Measurements from ENCODE around the gene RAB8A. TPM values are rescaled to one million over a fixed set of nuclear protein-coding genes. Genes with fewer than 3 reads are reported as not detected.
"Not testable (repeated sequence)": the region's sequence is repeated elsewhere in the genome, so short reads cannot be mapped to it uniquely, and the experiment has no call there.

RAB8A gene
- total RNA-seq, 1 donor from 2014 or later = 60.6 TPM

DNA sequence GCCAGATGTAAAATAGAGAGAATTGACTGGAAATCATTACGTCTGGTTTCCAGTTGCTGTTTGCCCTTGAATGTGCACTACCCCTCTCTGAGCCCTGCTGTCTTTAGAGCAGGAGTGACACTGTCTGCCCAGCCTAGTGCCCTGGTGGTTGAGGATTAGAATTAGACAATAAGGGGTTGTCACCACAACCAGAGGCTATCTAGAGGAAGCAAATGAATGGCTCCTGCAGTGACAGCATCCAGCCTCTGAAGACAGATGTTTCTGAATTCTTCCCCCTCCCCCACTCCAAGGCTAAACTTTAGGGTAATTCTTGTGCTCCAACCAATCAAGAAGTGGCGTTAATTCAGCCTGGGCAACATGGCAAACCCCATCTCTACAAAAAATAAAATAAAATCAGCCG lies 2.0 kb downstream of the RAB8A start:
- DNase-seq (ENCODE audit: low spot score) = no peak
- H3K36me3 Mint-ChIP-seq (ENCODE audit: low read depth, unreplicated experiment) = peaks cover 13% of the 10 kb centered on the region
- H3K9me3 Mint-ChIP-seq (ENCODE audit: unreplicated experiment) = no peaks in the 10 kb centered on the region
- TF ChIP-seq, protein P1, sequence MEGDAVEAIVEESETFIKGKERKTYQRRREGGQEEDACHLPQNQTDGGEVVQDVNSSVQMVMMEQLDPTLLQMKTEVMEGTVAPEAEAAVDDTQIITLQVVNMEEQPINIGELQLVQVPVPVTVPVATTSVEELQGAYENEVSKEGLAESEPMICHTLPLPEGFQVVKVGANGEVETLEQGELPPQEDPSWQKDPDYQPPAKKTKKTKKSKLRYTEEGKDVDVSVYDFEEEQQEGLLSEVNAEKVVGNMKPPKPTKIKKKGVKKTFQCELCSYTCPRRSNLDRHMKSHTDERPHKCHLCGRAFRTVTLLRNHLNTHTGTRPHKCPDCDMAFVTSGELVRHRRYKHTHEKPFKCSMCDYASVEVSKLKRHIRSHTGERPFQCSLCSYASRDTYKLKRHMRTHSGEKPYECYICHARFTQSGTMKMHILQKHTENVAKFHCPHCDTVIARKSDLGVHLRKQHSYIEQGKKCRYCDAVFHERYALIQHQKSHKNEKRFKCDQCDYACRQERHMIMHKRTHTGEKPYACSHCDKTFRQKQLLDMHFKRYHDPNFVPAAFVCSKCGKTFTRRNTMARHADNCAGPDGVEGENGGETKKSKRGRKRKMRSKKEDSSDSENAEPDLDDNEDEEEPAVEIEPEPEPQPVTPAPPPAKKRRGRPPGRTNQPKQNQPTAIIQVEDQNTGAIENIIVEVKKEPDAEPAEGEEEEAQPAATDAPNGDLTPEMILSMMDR (IDR thresholded peaks at IDR 0.05; ENCODE audit: unreplicated experiment) = no peak
- peaks cover 7% of the 10 kb centered on the region for H3K27me3 Mint-ChIP-seq (ENCODE audit: unreplicated experiment)
- H3K27ac Mint-ChIP-seq (ENCODE audit: unreplicated experiment) = no peak overlapping the region
- H3K4me1 Mint-ChIP-seq (ENCODE audit: unreplicated experiment) = peaks cover 20% of the 10 kb centered on the region
- H3K4me3 Mint-ChIP-seq (ENCODE audit: unreplicated experiment) = no peak overlapping the region

DNA sequence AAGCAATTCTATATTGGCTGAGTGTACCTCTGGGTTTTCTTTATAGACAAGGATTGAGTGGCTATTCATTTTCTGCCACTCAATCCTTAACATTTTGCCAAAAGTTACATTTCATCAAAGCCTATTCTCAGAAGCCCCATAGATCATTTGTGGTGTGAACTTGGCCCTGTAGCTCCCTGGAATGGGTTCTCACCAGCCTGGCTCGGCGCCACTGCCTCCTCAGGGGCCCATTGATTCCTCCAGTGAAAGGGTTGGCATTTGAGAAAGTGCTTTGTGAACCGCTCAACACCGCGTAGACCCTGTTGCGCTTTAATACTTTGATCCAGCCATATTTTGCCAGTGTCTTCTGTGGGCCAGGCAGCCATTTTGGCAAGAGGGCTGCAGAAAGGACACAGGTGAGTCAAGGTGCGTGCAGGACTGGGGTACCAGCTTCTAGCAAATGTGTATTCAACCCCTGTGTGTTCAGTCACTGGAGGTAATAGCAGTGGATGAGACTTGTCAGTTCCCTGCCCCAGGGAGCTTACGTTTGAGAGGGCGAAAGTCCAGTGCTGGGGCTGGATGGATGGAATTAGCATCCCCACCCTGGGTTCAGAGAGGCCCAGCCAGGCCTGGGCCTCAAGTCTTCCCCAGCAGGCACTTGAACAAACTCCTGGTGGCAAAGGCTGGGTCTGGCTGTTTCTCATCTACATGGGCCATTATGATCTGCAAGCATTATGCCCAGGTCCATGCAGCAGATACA lies 3.8 kb downstream of the RAB8A start:
- H3K4me1 Mint-ChIP-seq (ENCODE audit: unreplicated experiment) = peaks cover 20% of the 10 kb centered on the region
- H3K36me3 Mint-ChIP-seq (ENCODE audit: low read depth, unreplicated experiment) = peaks cover 16% of the 10 kb centered on the region
- H3K4me3 Mint-ChIP-seq (ENCODE audit: unreplicated experiment) = peak overlapping the region; percentile 17

GRCh38 chr19:16116067-16116466 lies 4.4 kb downstream of the RAB8A start:
- Mint-ChIP-seq H3K36me3 (ENCODE audit: low read depth, unreplicated experiment) (peaks cover 16% of the 10 kb centered on the region), H3K27ac (ENCODE audit: unreplicated experiment) (no peak overlapping the region), H3K4me3 (ENCODE audit: unreplicated experiment) (peak overlapping the region; percentile 17), H3K27me3 (ENCODE audit: unreplicated experiment) (peaks cover 7% of the 10 kb centered on the region), H3K9me3 (ENCODE audit: unreplicated experiment) (no peaks in the 10 kb centered on the region), H3K4me1 (ENCODE audit: unreplicated experiment) (peaks cover 20% of the 10 kb centered on the region)
- TF ChIP-seq, protein P1 (IDR thresholded peaks at IDR 0.05; ENCODE audit: unreplicated experiment) = no peak
- DNase-seq (ENCODE audit: low spot score) = no peak

More for the DNA sequence above, 3.8 kb downstream of the RAB8A start:
- Mint-ChIP-seq H3K27me3 (ENCODE audit: unreplicated experiment) (peaks cover 7% of the 10 kb centered on the region), H3K9me3 (ENCODE audit: unreplicated experiment) (no peaks in the 10 kb centered on the region), H3K27ac (ENCODE audit: unreplicated experiment) (no peak overlapping the region)
- DNase-seq (ENCODE audit: low spot score) = no peak
- TF ChIP-seq, protein P1 (IDR thresholded peaks at IDR 0.05; ENCODE audit: unreplicated experiment) = no peak

DNA sequence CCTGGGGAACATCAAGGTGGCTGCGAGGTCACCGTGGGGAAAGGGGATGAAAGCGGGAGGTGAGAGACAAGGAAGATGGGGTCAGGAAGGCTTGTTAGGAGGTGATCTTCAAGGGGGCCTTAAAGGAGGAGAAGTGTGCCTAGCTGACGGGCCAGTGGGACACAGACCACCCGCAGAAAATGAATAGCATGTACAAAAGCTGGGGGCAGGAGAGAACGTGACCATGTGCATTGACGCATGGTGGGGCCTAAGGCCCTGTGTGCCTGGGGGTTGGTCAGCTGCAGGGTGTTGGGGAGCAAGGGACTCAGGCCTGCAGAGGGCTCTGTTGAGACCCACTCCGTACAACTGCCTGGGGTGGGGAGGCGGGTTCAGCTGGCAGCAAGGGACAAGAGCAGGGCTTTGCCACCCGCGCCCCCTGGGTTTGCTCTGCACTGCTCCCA lies 5.9 kb downstream of the RAB8A start:
- Mint-ChIP-seq H3K27me3 (ENCODE audit: unreplicated experiment) (peaks cover 5% of the 10 kb centered on the region), H3K4me3 (ENCODE audit: unreplicated experiment) (peak overlapping the region; percentile 65), H3K4me1 (ENCODE audit: unreplicated experiment) (peaks cover 15% of the 10 kb centered on the region), H3K9me3 (ENCODE audit: unreplicated experiment) (no peaks in the 10 kb centered on the region), H3K27ac (ENCODE audit: unreplicated experiment) (no peak overlapping the region), H3K36me3 (ENCODE audit: low read depth, unreplicated experiment) (peaks cover 26% of the 10 kb centered on the region)
- DNase-seq (ENCODE audit: low spot score) = no peak
- TF ChIP-seq, protein P1 (IDR thresholded peaks at IDR 0.05; ENCODE audit: unreplicated experiment) = no peak

DNA sequence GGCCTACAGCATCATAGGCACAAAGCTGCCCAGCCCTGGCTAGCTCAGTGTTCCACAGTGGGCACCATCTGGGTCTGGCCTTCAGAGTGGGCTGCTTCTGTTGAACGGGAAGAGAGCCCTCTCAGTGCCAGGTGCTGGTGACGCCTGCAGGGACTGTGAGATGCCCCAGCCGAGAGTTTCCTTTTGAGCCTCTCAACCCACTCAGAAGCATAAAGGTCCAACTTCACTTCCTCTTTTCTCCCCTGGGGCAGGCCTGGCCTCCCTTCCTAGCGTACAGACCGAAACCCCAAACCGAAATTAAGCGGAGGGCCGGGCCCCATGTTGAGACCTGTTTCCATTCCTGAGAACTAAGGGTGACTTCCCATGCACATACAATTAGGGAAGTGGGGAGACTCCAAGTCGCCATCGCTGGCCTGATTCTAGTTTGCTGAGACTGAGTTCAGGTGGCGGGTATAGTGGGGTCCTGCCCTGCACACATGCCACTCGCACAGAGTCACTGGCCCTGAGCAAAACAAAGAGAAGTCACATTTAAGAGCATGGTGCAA lies 6.9 kb downstream of the RAB8A start:
- H3K27me3 Mint-ChIP-seq (ENCODE audit: unreplicated experiment) = peaks cover 3% of the 10 kb centered on the region
- H3K36me3 Mint-ChIP-seq (ENCODE audit: low read depth, unreplicated experiment) = peaks cover 25% of the 10 kb centered on the region
- no peak overlapping the region for H3K4me3 Mint-ChIP-seq (ENCODE audit: unreplicated experiment)
- DNase-seq (ENCODE audit: low spot score) = no peak
- no peak overlapping the region for H3K27ac Mint-ChIP-seq (ENCODE audit: unreplicated experiment)
- peaks cover 9% of the 10 kb centered on the region for H3K4me1 Mint-ChIP-seq (ENCODE audit: unreplicated experiment)
- TF ChIP-seq, protein P1 (IDR thresholded peaks at IDR 0.05; ENCODE audit: unreplicated experiment) = no peak
- no peaks in the 10 kb centered on the region for H3K9me3 Mint-ChIP-seq (ENCODE audit: unreplicated experiment)

GRCh38 chr19:16119075-16119857 lies 7.6 kb downstream of the RAB8A start:
- not testable (repeated sequence) for H3K27me3 Mint-ChIP-seq (ENCODE audit: unreplicated experiment); H3K4me3 Mint-ChIP-seq (ENCODE audit: unreplicated experiment); H3K27ac Mint-ChIP-seq (ENCODE audit: unreplicated experiment); H3K9me3 Mint-ChIP-seq (ENCODE audit: unreplicated experiment); H3K4me1 Mint-ChIP-seq (ENCODE audit: unreplicated experiment); DNase-seq (ENCODE audit: low spot score)
- peaks cover 25% of the 10 kb centered on the region for H3K36me3 Mint-ChIP-seq (ENCODE audit: low read depth, unreplicated experiment)
